SK-N-SH treated with all-trans-retinoic acid at 6 μM for 48 hours (cell line): Measurements from ENCODE around the gene C15orf39.

ENCODE experiments used
- ATAC-seq: fragments of 200-7000 bp; cut with Tn5 transposase; 3 replicates; pipeline ENCODE4 v1.9.1; 2020; ENCODE audit warnings: mild to moderate bottlenecking, moderate library complexity
- ARNTL ChIP-seq: fragments of 450-650 bp; formaldehyde crosslinking; IDR thresholded peaks from 2 replicates; pipeline ENCODE4 v1.5.0; 2020; ENCODE audit warnings: low read depth, mild to moderate bottlenecking, moderate library complexity, borderline replicate concordance
- BACH2 ChIP-seq: fragments of 250-450 bp; sonication (Bioruptor Pico); IDR thresholded peaks from 2 replicates; pipeline ENCODE4 v1.9.0; 2021; ENCODE audit warnings: mild to moderate bottlenecking, borderline replicate concordance
- CREB5 ChIP-seq: fragments of 250-450 bp; sonication (Bioruptor Pico); IDR thresholded peaks from 2 replicates; pipeline ENCODE4 v1.5.1; 2020; ENCODE audit warnings: low read depth, mild to moderate bottlenecking, moderate library complexity
- CSDC2 ChIP-seq: fragments of 250-450 bp; sonication (Bioruptor Pico); IDR thresholded peaks from 2 replicates; pipeline ENCODE4 v1.5.0; 2020; ENCODE audit warnings: mild to moderate bottlenecking, moderate library complexity
- CSRNP3 ChIP-seq: fragments of 250-450 bp; sonication (Bioruptor Pico); IDR thresholded peaks from 2 replicates; pipeline ENCODE4 v1.5.1; 2021; ENCODE audit warnings: mild to moderate bottlenecking, moderate library complexity
- ESRRG ChIP-seq: fragments of 250-450 bp; sonication (Bioruptor Pico); IDR thresholded peaks from 2 replicates; pipeline ENCODE4 v1.6.1; 2021; ENCODE audit warnings: mild to moderate bottlenecking
- GLIS3 ChIP-seq: fragments of 250-450 bp; sonication (Bioruptor Pico); IDR thresholded peaks from 2 replicates; pipeline ENCODE4 v1.5.0; 2020; ENCODE audit warnings: mild to moderate bottlenecking, moderate library complexity
- ISL1 ChIP-seq: fragments of 250-450 bp; sonication (Bioruptor Pico); IDR thresholded peaks from 2 replicates; pipeline ENCODE4 v2.1.2; 2022; ENCODE audit warnings: mild to moderate bottlenecking, moderate library complexity
- PATZ1 ChIP-seq: fragments of 250-450 bp; sonication (Bioruptor Pico); IDR thresholded peaks from 2 replicates; pipeline ENCODE4 v1.8.0; 2020; ENCODE audit warnings: mild to moderate bottlenecking, moderate library complexity, borderline replicate concordance
- POU6F1 ChIP-seq: fragments of 250-450 bp; sonication (Bioruptor Pico); IDR thresholded peaks from 2 replicates; pipeline ENCODE4 v1.8.0; 2021; ENCODE audit warnings: low read depth, mild to moderate bottlenecking, moderate library complexity, borderline replicate concordance
- PPARA ChIP-seq: fragments of 250-450 bp; sonication (Bioruptor Pico); IDR thresholded peaks from 2 replicates; pipeline ENCODE4 v1.5.0; 2020; ENCODE audit warnings: mild to moderate bottlenecking, borderline replicate concordance
- RARB ChIP-seq: fragments of 250-450 bp; sonication (Bioruptor Pico); IDR thresholded peaks from 2 replicates; pipeline ENCODE4 v1.8.0; 2021; ENCODE audit warnings: mild to moderate bottlenecking, moderate library complexity
- SNAI2 ChIP-seq: fragments of 250-450 bp; sonication (Bioruptor Pico); IDR thresholded peaks from 2 replicates; pipeline ENCODE4 v1.5.0; 2020; ENCODE audit warnings: mild to moderate bottlenecking, moderate library complexity
- TOX ChIP-seq: fragments of 250-450 bp; sonication (Bioruptor Pico); IDR thresholded peaks from 2 replicates; pipeline ENCODE4 v1.8.0; 2021; ENCODE audit warnings: mild to moderate bottlenecking, moderate library complexity, borderline replicate concordance
- TSHZ2 ChIP-seq: fragments of 250-450 bp; sonication (Bioruptor Pico); IDR thresholded peaks from 2 replicates; pipeline ENCODE4 v1.5.0; 2020; ENCODE audit warnings: mild to moderate bottlenecking, moderate library complexity
- ZC3H10 ChIP-seq: fragments of 250-450 bp; sonication (Bioruptor Pico); IDR thresholded peaks from 2 replicates; pipeline ENCODE4 v1.5.1; 2021; ENCODE audit warnings: mild to moderate bottlenecking, moderate library complexity
- ZFP3 ChIP-seq: fragments of 250-450 bp; sonication (Bioruptor Pico); IDR thresholded peaks from 2 replicates; pipeline ENCODE4 v1.5.0; 2020; ENCODE audit warnings: mild to moderate bottlenecking, moderate library complexity
- ZFP30 ChIP-seq: fragments of 450-650 bp; formaldehyde crosslinking; IDR thresholded peaks from 2 replicates; pipeline ENCODE4 v1.5.0; 2022; ENCODE audit warnings: mild to moderate bottlenecking, moderate library complexity
- ZNF565 ChIP-seq: fragments of 450-650 bp; formaldehyde crosslinking; conservative IDR thresholded peaks from 2 replicates; pipeline ENCODE4 v1.5.0; 2020; ENCODE audit warnings: low read depth, mild to moderate bottlenecking, moderate library complexity
- ZNF70 ChIP-seq: fragments of 450-650 bp; formaldehyde crosslinking; IDR thresholded peaks from 2 replicates; pipeline ENCODE4 v1.5.0; 2020; ENCODE audit warnings: mild to moderate bottlenecking, moderate library complexity
- ZNF8 ChIP-seq: fragments of 450-650 bp; formaldehyde crosslinking; IDR thresholded peaks from 2 replicates; pipeline ENCODE4 v1.5.0; 2020; ENCODE audit warnings: mild to moderate bottlenecking, moderate library complexity

The C15orf39 gene

GRCh38 chr15:75193976-75194375 is 7.7 kb upstream of the C15orf39 start:
- no peak for ATAC-seq
- TF ChIP-seq ESRRG = no peak
- no peak for TF ChIP-seq TOX (CRISPR knock-in tag)

GRCh38 chr15:75194397-75194796 is 7.3 kb upstream of the C15orf39 start:
- ATAC-seq = no peak
- no peak for TF ChIP-seq TOX (CRISPR knock-in tag)
- no peak for TF ChIP-seq BACH2 (CRISPR knock-in tag)
- TF ChIP-seq ESRRG = no peak
- no peak for TF ChIP-seq GLIS3 (CRISPR knock-in tag)
- no peak for TF ChIP-seq SNAI2 (CRISPR knock-in tag)
- TF ChIP-seq PPARA (CRISPR knock-in tag) = no peak
- no peak for TF ChIP-seq POU6F1 (CRISPR knock-in tag)
- no peak for TF ChIP-seq ZFP30 (CRISPR knock-in tag)
- no peak for TF ChIP-seq CREB5 (CRISPR knock-in tag)

GRCh38 chr15:75195122-75195765 is 6.4 kb upstream of the C15orf39 start:
- TF ChIP-seq TSHZ2 (CRISPR knock-in tag) (no peak), RARB (CRISPR knock-in tag) (no peak), ZNF8 (CRISPR knock-in tag) (no peak), ZC3H10 (no peak), ARNTL (no peak), CSDC2 (CRISPR knock-in tag) (no peak), ZNF565 (CRISPR knock-in tag) (no peak), TOX (CRISPR knock-in tag) (no peak), ISL1 (CRISPR knock-in tag) (no peak)
- ATAC-seq = peak; percentile 52; the same call in 2 of the 3 replicates

- no peak for ATAC-seq
- TF ChIP-seq ZNF565 (CRISPR knock-in tag) = no peak
- TF ChIP-seq ESRRG = no peak
- TF ChIP-seq PATZ1 (CRISPR knock-in tag) = no peak
- no peak for TF ChIP-seq ZNF8 (CRISPR knock-in tag)
- no peak for TF ChIP-seq RARB (CRISPR knock-in tag)
- no peak for TF ChIP-seq CSRNP3 (CRISPR knock-in tag)
- no peak for TF ChIP-seq TOX (CRISPR knock-in tag)
- TF ChIP-seq POU6F1 (CRISPR knock-in tag) = no peak
- no peak for TF ChIP-seq ZFP3
- TF ChIP-seq ZC3H10 = no peak
- no peak for TF ChIP-seq CSDC2 (CRISPR knock-in tag)
- no peak for TF ChIP-seq BACH2 (CRISPR knock-in tag)
- no peak for TF ChIP-seq TSHZ2 (CRISPR knock-in tag)
- no peak for TF ChIP-seq ISL1 (CRISPR knock-in tag)
- no peak for TF ChIP-seq ZNF70
- no peak for TF ChIP-seq GLIS3 (CRISPR knock-in tag)
- TF ChIP-seq PPARA (CRISPR knock-in tag) = no peak
Observed at GRCh38 chr15:75195766-75196241, 5.9 kb upstream of the C15orf39 start.
